ENCODE data around the gene FGGY.

Gene FGGY

DNA sequence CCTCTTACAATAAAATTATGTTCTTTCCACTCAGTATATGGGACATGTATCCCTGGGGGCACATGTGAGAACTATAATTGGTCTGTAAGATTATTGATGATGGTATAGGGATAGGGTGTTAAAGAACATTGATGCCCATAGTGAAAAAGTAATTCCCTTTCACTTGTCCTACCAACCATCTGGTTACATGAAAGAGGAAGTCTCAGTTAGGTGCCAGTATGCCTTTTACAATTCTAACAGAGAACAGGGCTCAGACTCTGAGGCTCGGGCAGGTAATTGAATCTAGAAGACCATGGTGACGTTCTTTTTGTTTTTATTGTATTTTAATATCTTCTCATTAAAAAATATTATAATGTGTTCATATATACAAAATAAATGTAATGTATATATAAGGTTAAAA, 113.6 kb downstream of the FGGY start:
- TF ChIP-seq, protein P1, sequence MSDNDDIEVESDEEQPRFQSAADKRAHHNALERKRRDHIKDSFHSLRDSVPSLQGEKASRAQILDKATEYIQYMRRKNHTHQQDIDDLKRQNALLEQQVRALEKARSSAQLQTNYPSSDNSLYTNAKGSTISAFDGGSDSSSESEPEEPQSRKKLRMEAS (IDR thresholded peaks at IDR 0.05; ENCODE audit: low read depth, low read length) = no peak
- TF ChIP-seq, protein P2, sequence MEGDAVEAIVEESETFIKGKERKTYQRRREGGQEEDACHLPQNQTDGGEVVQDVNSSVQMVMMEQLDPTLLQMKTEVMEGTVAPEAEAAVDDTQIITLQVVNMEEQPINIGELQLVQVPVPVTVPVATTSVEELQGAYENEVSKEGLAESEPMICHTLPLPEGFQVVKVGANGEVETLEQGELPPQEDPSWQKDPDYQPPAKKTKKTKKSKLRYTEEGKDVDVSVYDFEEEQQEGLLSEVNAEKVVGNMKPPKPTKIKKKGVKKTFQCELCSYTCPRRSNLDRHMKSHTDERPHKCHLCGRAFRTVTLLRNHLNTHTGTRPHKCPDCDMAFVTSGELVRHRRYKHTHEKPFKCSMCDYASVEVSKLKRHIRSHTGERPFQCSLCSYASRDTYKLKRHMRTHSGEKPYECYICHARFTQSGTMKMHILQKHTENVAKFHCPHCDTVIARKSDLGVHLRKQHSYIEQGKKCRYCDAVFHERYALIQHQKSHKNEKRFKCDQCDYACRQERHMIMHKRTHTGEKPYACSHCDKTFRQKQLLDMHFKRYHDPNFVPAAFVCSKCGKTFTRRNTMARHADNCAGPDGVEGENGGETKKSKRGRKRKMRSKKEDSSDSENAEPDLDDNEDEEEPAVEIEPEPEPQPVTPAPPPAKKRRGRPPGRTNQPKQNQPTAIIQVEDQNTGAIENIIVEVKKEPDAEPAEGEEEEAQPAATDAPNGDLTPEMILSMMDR (IDR thresholded peaks at IDR 0.05; ENCODE audit: low read depth, low read length) = no peak
- no peak for TF ChIP-seq MYC (IDR thresholded peaks at IDR 0.05; ENCODE audit: low read depth, low read length)
- no peak for TF ChIP-seq POLR2A (IDR thresholded peaks at IDR 0.05; ENCODE audit: extremely low read depth, insufficient read length)
- DNase-seq (ENCODE audit: low read depth) = peak; percentile 11
- H3K4me3 ChIP-seq (ENCODE audit: low read depth, low read length) = no peak overlapping the region

DNA sequence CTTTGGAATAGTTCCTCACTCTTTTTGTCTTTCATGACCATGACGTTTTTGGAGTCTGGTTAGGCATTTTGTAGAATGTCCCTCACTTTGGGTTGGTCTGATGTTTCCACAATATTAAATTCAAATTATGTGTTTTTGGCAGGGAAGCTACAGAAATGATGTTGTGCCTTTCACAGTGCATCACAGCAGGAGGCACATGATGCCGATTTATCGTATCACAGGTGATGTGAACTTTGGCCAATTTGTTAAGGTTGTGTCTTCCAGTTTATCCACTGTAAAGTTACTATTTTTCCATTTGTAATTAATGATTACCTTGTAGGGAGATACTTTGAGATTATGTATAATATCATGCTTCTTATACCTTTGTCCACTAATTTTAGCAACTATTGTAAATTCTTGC, 114.3 kb downstream of the FGGY start:
- no peak for DNase-seq (ENCODE audit: low read depth)
- H3K4me3 ChIP-seq (ENCODE audit: low read depth, low read length) = no peak overlapping the region
- TF ChIP-seq, protein P1 (IDR thresholded peaks at IDR 0.05; ENCODE audit: low read depth, low read length) = no peak
- TF ChIP-seq, protein P2 (IDR thresholded peaks at IDR 0.05; ENCODE audit: low read depth, low read length) = no peak
- TF ChIP-seq POLR2A (IDR thresholded peaks at IDR 0.05; ENCODE audit: extremely low read depth, insufficient read length) = no peak
- no peak for TF ChIP-seq MYC (IDR thresholded peaks at IDR 0.05; ENCODE audit: low read depth, low read length)

DNA sequence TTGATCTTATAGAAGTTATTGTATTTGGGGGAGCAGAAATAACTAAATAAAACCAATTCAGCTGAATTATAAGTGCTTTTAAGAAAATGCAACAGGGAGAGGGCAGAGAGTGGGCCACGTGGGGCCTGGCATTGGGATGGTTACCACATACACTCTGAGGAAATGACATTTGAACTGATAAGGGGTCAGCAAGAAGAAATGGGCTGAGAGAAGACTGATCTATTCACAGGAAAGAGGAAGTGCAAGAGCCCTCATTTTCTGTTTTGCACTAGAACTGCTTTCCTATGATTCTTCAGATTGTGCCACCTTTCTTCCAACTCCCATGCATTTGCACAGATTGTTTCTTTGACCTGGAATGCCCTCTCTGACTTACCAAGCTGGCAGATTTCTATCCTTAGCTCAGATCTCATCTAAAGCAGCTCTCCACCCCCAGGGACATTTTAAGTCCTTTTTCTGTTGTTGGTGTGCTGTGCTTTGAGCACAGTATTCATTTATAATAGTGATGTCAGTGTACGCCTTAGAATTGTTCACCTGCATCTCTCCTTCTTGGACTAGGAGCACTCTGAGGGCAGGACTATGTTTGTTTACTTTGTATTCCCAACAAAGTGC, 115.9 kb downstream of the FGGY start:
- TF ChIP-seq, protein P1 (IDR thresholded peaks at IDR 0.05; ENCODE audit: low read depth, low read length) = peak; percentile 88
- TF ChIP-seq, protein P2 (IDR thresholded peaks at IDR 0.05; ENCODE audit: low read depth, low read length) = no peak
- TF ChIP-seq MYC (IDR thresholded peaks at IDR 0.05; ENCODE audit: low read depth, low read length) (peak; percentile 77), POLR2A (IDR thresholded peaks at IDR 0.05; ENCODE audit: extremely low read depth, insufficient read length) (no peak)
- DNase-seq (ENCODE audit: low read depth) = peak; percentile 79
- no peak overlapping the region for H3K4me3 ChIP-seq (ENCODE audit: low read depth, low read length)

DNA sequence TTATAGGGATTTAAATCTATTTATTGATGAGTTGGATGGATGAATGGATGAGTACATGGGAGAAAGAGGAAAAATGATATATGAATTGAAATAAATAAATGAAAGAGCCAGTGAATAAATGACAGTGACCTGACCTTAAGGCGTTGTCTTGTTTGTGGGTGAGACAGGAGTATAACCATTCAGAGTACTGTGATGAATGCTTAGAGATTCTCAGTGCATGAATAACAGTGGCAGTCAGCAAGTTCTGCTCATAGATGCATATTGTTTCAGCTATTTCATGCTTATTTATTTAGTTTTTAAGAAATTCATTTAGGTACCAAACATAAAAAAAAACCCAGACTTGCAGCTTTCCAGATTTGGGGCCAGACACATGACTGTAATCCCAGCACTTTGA, 116.4 kb downstream of the FGGY start:
- no peak for DNase-seq (ENCODE audit: low read depth)
- TF ChIP-seq, protein P2 (IDR thresholded peaks at IDR 0.05; ENCODE audit: low read depth, low read length) = no peak
- TF ChIP-seq, protein P1 (IDR thresholded peaks at IDR 0.05; ENCODE audit: low read depth, low read length) = no peak
- TF ChIP-seq MYC (IDR thresholded peaks at IDR 0.05; ENCODE audit: low read depth, low read length) = no peak
- H3K4me3 ChIP-seq (ENCODE audit: low read depth, low read length) = no peak overlapping the region

DNA sequence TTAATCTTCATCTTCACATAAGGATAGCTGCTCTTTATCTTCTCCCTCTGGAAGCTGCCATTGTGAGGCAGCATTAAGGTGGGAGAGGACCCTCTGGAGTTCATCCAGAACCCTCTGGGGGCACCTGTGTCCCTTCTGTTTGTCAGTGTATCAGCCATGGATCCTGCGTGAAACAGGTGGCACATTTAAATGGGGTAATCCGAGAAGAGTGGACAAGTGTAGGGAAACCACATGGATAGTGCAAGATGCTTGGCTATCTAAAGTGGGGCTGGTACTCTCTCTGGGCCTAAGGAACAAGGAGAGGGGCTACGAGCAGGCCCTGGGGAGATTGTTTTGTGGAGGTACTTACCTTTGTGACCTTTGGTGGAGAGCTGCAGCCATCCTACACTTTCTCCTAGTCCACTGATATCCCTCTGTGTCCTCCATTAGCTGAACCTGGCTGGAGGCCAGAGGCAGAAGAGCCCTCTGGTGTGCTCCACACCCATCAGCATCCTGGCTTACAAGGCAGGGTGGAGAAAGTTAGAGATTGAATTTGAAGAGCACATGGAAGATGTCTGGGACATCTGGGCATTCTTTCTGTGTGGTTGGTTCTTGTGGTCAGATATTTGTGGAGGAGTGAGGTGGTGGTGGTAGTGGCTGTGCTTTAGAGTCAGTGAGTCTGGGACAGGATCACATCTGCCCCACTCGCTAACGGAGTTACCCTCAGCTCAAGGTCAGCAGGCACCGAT, 117.7 kb downstream of the FGGY start:
- no peak overlapping the region for H3K4me3 ChIP-seq (ENCODE audit: low read depth, low read length)
- no peak for TF ChIP-seq POLR2A (IDR thresholded peaks at IDR 0.05; ENCODE audit: extremely low read depth, insufficient read length)
- TF ChIP-seq MYC (IDR thresholded peaks at IDR 0.05; ENCODE audit: low read depth, low read length) = no peak
- TF ChIP-seq, protein P1 (IDR thresholded peaks at IDR 0.05; ENCODE audit: low read depth, low read length) = no peak
- TF ChIP-seq, protein P2 (IDR thresholded peaks at IDR 0.05; ENCODE audit: low read depth, low read length) = no peak
- DNase-seq (ENCODE audit: low read depth) = peak; percentile 56
